ENCODE data around the gene HOXC9. TPM values are rescaled to one million over a fixed set of nuclear protein-coding genes. Genes with fewer than 3 reads are reported as not detected.

Gene HOXC9
- total RNA-seq, 1 experiment from 2014 or later = 21.1 TPM

GRCh38 chr12:54046809-54047159, 46.8 kb downstream of the HOXC9 start:
- H3K9me3 ChIP-seq (ENCODE audit: low read depth, low read length, poor library complexity, severe bottlenecking) = no peaks in the 10 kb centered on the region
- no peak overlapping the region for H3K27ac ChIP-seq (ENCODE audit: low read depth, low read length, poor library complexity, severe bottlenecking)
- intact Hi-C loops (cut with micrococcal nuclease; ENCODE audit: unreplicated experiment) = no loop called here
- H3K4me1 ChIP-seq (ENCODE audit: insufficient read depth, low read length, poor library complexity, severe bottlenecking) = peaks cover 6% of the 10 kb centered on the region
- no peaks in the 10 kb centered on the region for H3K36me3 ChIP-seq (ENCODE audit: insufficient read depth, low read length, poor library complexity, severe bottlenecking)
- no peak for DNase-seq (ENCODE audit: low spot score)
- H3K27me3 ChIP-seq (replicated peaks; ENCODE audit: insufficient read depth, low read depth, low read length, poor library complexity) = no peaks in the 10 kb centered on the region
- BruUV-seq (replicated peaks) = no TSS peak
- no peak overlapping the region for H3K4me3 ChIP-seq (ENCODE audit: low read depth, low read length, poor library complexity, severe bottlenecking)
- ChIA-PET CTCF (no interaction called here), POLR2A (ENCODE audit: low non-redundant PET) (no interaction called here)
- no peak for TF ChIP-seq CTCF (conservative IDR thresholded peaks at IDR 0.05; ENCODE audit: low read depth, low read length)

GRCh38 chr12:54047160-54047963, 47.4 kb downstream of the HOXC9 start:
- H3K4me1 ChIP-seq (ENCODE audit: insufficient read depth, low read length, poor library complexity, severe bottlenecking) = peaks cover 10% of the 10 kb centered on the region
- CTCF ChIA-PET = no interaction called here
- H3K4me3 ChIP-seq (ENCODE audit: low read depth, low read length, poor library complexity, severe bottlenecking) = no peak overlapping the region

GRCh38 chr12:54047964-54048303, 48.0 kb downstream of the HOXC9 start:
- no peaks in the 10 kb centered on the region for H3K27me3 ChIP-seq (replicated peaks; ENCODE audit: insufficient read depth, low read depth, low read length, poor library complexity)
- H3K9me3 ChIP-seq (ENCODE audit: low read depth, low read length, poor library complexity, severe bottlenecking) = no peaks in the 10 kb centered on the region
- no peak for DNase-seq (ENCODE audit: low spot score)

More at GRCh38 chr12:54047160-54047963, 47.4 kb downstream of the HOXC9 start:
- DNase-seq (ENCODE audit: low spot score) = no peak
- Histone ChIP-seq H3K27ac (ENCODE audit: low read depth, low read length, poor library complexity, severe bottlenecking) (no peak overlapping the region), H3K36me3 (ENCODE audit: insufficient read depth, low read length, poor library complexity, severe bottlenecking) (no peaks in the 10 kb centered on the region), H3K9me3 (ENCODE audit: low read depth, low read length, poor library complexity, severe bottlenecking) (no peaks in the 10 kb centered on the region), H3K27me3 (replicated peaks; ENCODE audit: insufficient read depth, low read depth, low read length, poor library complexity) (no peaks in the 10 kb centered on the region)
- TF ChIP-seq EZH2 (IDR thresholded peaks at IDR 0.05; ENCODE audit: borderline replicate concordance, low read depth, low read length, poor library complexity, severe bottlenecking) (no peak), CTCF (conservative IDR thresholded peaks at IDR 0.05; ENCODE audit: low read depth, low read length) (no peak)
- no TSS peak for BruUV-seq (replicated peaks)
- POLR2A ChIA-PET (ENCODE audit: low non-redundant PET) = interaction anchor here (0.6 kb wide), 1 partner anchor 289 kb away, joined by 4 read pairs; no protein-coding TSS in a partner anchor
- intact Hi-C loops (cut with micrococcal nuclease; ENCODE audit: unreplicated experiment) = no loop called here

More at GRCh38 chr12:54047964-54048303, 48.0 kb downstream of the HOXC9 start:
- intact Hi-C loops (cut with micrococcal nuclease; ENCODE audit: unreplicated experiment) = no loop called here
- Histone ChIP-seq H3K27ac (ENCODE audit: low read depth, low read length, poor library complexity, severe bottlenecking) (no peak overlapping the region), H3K4me1 (ENCODE audit: insufficient read depth, low read length, poor library complexity, severe bottlenecking) (peaks cover 16% of the 10 kb centered on the region), H3K4me3 (ENCODE audit: low read depth, low read length, poor library complexity, severe bottlenecking) (no peak overlapping the region), H3K36me3 (ENCODE audit: insufficient read depth, low read length, poor library complexity, severe bottlenecking) (no peaks in the 10 kb centered on the region)
- CTCF ChIA-PET = no interaction called here
- TF ChIP-seq EZH2 (IDR thresholded peaks at IDR 0.05; ENCODE audit: borderline replicate concordance, low read depth, low read length, poor library complexity, severe bottlenecking) (no peak), CTCF (conservative IDR thresholded peaks at IDR 0.05; ENCODE audit: low read depth, low read length) (no peak)
- POLR2A ChIA-PET (ENCODE audit: low non-redundant PET) = interaction anchor here (0.6 kb wide), 1 partner anchor 289 kb away, joined by 4 read pairs; no protein-coding TSS in a partner anchor
- no TSS peak for BruUV-seq (replicated peaks)
